Stimulated activated CD4-positive, alpha-beta T cell treated with anti-CD3 and anti-CD28 coated beads, Interleukin-15, amount 100 ng/mL, for 48 hours (primary cell): ENCODE measurements around the gene PLCB3.

Experiments
- DNase-seq, 2 donors: peaks; one replicate each; pipeline ENCODE4 v3.0.0-alpha.2; 2020; ENCODE audit warnings: low read depth in 2 of 2

The PLCB3 gene

GRCh38 chr11:64285885-64286800 lies 34.8 kb downstream of the PLCB3 start:
- no peak for DNase-seq

DNA sequence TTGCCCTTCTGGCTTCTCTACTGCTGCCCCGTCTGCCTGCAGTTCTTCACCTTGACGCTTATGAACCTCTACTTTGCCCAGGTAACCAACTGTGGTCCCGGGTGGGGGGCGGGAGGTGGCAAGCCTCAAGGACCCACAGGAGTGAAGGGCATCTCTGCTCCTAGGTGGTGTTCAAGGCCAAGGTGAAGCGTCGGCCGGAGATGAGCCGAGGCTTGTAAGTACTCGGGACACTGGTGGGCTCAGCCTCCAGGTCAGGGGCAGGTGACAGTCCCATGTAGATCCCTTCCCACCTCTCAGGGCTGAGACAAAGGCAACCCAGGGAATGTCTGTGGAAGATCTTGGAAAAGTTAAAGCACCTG lies 35.5 kb downstream of the PLCB3 start:
- no peak for DNase-seq

- no peak for DNase-seq
Measured at GRCh38 chr11:64287676-64288352, 36.5 kb downstream of the PLCB3 start.

GRCh38 chr11:64288353-64288750 lies 37.0 kb downstream of the PLCB3 start:
- no peak for DNase-seq

DNA sequence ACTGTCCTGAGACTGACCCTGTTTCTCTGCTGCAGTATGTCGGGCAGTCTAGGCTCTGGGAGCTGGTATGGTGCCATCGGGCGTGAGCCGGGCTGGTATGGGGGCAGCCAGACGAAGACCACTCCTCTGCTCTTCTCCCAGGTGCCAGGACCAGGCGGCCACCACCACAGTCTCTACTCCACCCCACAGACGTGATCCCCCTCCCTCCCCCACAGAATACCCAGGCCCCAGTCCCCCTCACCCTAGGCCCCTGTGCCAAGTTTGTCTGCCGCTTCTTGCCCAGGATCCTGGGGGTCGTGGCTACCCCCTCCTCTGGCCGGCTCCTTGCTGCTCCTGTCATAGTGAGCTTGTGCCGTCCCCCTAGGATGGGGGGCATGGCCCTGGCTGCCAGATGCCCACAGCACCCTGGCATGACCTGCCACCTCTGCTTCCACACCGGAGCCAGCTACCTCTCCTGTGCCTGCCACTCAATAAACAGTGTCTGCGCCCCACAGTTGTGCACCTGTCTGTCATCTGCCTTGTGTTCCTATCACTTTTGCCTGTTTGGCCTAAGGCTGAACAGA lies 37.8 kb downstream of the PLCB3 start:
- DNase-seq, result no peak

DNA sequence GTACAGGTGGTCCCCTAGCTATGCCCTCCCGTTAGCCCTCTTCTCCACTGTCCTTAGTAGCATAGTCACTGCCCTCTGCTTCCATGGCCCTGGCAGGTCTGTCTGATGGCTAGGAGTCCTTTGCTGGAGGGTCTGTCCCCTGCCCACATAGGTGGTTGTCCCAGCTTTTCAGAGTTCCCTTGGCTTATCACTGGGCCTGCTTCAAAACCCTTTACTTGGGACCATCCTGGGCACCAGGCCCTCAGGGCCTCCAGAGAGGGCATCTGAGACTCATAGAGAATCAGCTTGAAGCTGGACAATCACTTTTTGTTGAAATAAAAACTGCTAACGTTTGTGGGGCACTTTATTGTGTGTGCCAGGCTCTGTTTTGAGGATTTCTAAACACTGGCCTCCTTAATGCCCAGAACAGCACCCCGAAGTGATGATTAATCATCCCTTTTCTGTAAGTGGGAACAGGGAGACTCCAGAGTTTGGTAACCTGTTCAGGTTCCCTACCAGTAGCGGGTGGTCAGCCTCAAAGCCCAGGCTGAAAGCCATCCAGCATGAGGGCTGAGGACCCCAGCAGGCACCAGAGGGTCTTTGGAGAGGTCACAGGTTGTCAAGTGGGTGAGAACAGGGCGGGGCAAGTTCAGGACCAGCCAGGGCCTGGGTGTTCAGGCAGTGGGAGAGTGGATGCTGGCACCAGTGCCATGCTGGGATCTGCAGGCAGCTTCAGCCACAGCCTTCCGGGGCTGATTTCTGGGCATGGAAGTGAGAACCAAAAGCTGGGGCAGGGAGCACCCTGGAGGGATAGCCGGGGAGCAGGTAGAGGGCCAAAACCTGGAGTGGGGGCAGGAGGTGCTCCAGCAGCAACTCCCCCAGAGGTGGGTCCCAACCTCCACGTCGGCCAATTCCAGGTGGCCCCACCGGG lies 39.3 kb downstream of the PLCB3 start:
- DNase-seq, result no peak

GRCh38 chr11:64291262-64291751 lies 40.0 kb downstream of the PLCB3 start, which contains the start of gene KCNK4:
KCNK4 (plus strand) TSS chr11:64291302; CDS start chr11:64293019, 1,717 bp downstream.
- DNase-seq, result no peak

DNA sequence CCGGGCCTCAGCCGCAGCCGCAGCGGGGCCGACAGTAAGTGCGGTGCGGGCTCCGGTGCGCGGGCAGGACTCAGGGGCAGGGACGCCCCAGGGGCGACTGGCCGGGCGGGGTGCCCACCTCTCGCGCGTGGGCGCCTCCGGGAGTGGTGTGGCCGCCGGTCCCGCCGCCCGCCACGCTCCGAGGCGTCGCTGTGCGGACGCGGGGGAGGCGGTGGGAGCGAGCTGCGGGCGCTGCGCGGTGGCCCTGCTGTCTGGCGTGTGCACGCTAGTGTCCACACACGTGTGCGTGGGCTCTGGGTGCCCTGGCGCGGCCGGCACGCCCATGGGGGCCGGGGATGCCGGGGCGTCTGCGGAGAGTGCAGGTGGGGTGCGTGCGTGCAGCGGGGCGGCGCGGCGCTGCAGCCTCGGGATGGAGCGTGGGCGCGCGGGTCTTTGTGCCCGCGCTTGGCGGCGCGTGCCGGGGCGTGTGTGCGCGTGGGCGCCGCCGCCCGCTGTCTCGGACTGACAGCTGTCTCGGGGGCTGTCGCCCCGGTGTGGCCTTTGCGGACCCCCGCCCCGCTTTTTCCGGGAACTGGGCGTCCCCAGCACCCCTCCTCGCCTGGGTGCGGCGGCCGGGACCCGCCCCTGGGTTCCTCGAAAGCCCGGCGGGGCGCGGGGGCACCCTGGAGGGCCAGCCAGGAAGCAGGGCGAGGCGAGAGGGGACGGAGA lies 40.6 kb downstream of the PLCB3 start:
- DNase-seq, result no peak

- no peak for DNase-seq
Measured at GRCh38 chr11:64292460-64293254, 41.3 kb downstream of the PLCB3 start.

DNA sequence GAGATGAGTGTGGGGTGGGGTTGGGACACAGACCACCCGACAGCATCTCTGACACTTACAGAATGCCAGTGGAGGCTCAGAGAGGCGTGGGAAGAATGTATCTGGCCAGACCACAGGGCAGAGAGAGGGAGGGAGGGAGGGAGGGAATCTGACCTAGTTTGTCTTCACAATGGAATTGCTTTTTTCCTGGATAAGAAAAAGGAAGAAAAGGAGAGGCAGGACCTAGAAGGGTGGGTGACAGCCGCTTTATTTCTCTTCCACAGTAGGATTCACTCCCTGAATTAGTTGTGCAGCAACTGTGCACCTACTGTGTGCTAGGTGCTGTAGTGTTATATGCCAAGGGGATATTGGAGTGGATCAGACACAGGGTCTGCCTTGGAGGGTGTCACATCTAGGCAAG lies 43.4 kb downstream of the PLCB3 start:
- no peak for DNase-seq

GRCh38 chr11:64295760-64296159 lies 44.4 kb downstream of the PLCB3 start:
- DNase-seq, result no peak

DNA sequence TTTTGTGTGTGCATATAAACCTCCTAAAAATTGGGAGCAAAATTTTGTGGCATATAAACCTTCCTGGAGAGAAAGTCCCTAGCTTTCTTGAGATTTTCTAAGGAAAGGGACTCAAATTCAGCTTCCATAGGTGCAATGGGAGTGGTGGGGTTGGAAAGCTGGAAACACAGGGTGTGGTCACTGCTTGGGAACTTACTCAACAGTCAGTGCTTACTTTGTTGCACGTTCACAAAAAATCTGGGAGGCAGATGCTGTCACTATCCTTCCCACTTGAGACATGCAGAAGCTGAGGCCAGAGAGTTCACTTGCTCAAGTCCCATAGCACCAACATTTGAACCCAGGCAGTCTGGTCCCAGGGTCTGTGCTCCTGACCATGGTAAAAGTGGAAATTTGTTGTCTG lies 44.9 kb downstream of the PLCB3 start:
- DNase-seq, result no peak

DNA sequence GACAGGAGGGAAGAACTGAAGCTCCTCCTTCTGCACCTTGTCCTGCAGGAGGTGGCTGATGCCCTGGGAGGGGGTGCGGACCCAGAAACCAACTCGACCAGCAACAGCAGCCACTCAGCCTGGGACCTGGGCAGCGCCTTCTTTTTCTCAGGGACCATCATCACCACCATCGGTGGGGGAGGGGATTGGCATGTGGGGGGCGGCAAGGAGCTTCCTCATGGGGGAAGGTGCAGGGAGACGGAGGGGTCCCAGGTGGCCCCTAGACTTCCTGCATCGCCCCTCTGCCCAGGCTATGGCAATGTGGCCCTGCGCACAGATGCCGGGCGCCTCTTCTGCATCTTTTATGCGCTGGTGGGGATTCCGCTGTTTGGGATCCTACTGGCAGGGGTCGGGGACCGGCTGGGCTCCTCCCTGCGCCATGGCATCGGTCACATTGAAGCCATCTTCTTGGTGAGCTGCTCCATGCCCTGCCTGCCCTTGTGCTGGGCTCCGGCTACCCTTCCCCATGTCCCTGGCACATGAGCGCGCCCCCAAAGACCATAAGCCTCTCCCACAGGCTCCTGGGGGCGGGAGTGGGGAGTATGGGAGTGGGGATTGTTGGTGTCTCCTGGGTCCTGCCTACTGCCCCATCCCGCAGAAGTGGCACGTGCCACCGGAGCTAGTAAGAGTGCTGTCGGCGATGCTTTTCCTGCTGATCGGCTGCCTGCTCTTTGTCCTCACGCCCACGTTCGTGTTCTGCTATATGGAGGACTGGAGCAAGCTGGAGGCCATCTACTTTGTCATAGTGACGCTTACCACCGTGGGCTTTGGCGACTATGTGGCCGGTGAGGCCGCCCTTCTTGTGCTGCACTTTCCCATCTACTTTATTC lies 45.7 kb downstream of the PLCB3 start:
- no peak for DNase-seq

DNA sequence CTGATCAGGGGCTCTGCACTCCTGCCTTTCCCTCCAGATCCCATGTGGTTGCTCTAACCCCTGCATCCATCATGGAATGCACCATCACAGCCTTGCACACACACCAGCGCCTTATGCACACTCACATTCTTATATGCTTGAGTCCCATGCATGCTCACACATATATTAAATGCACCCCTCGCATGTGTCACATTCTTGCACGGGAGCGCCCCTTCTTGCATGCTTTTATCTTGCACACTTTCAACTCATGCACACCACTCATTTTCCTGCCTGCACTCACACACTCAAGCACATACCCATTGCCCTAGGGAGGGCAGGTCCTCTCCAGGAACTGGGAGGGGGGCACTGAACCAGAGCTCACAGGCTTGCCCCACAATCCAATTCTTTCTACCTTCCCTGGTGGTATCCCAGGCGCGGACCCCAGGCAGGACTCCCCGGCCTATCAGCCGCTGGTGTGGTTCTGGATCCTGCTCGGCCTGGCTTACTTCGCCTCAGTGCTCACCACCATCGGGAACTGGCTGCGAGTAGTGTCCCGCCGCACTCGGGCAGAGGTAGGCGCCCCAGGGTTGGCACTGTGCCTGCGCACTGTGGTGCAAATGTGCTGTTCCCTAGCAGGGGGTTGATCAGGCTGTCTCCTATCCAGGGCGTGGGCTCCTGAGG lies 46.5 kb downstream of the PLCB3 start:
- no peak for DNase-seq

DNA sequence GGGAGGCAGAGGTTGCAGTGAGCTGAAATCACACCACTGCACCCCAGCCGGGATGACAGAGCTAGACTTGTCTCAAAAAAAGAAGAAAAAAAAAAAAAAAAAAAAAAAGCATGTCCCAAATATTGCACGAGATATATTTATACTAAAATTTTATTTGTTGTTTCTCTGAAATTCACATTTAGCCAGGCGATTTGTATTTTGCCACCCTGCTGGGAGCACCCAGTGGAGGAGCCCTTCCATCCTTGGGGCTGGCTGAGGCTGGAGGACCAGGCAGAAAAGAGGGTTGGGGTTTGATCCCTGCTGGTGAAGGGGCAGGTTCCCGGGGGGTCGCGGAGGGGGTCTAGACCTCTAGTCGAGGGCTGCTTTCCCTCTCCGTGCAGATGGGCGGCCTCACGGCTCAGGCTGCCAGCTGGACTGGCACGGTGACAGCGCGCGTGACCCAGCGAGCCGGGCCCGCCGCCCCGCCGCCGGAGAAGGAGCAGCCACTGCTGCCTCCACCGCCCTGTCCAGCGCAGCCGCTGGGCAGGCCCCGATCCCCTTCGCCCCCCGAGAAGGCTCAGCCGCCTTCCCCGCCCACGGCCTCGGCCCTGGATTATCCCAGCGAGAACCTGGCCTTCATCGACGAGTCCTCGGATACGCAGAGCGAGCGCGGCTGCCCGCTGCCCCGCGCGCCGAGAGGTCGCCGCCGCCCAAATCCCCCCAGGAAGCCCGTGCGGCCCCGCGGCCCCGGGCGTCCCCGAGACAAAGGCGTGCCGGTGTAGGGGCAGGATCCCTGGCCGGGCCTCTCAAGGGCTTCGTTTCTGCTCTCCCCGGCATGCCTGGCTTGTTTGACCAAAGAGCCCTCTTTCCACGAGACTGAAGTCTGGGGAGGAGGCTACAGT lies 47.9 kb downstream of the PLCB3 start:
- DNase-seq, result no peak

- DNase-seq, result no peak
Measured at GRCh38 chr11:64299847-64300648, 48.7 kb downstream of the PLCB3 start, which contains the start of gene CATSPERZ. CATSPERZ (plus strand) TSS chr11:64300358; CDS start chr11:64300411, 53 bp downstream.
